KOPT-K1 (cell line): ENCODE results near the gene PHKA2.
"Not testable (repeated sequence)": the region's sequence is repeated elsewhere in the genome, so short reads cannot be mapped to it uniquely, and the experiment has no call there.

Experiments
- H3K27ac ChIP-seq: fragments of 200-600 bp; sonication (generic); 2 replicates; pipeline ENCODE4 v1.5.1; 2016; ENCODE audit warnings: antibody characterized with exemption, mild to moderate bottlenecking, low read depth, low read length; ENCODE audit not compliant: poor library complexity, severe bottlenecking
- H3K36me3 ChIP-seq: fragments of 200-600 bp; sonication (generic); 2 replicates; pipeline ENCODE4 v1.5.1; 2017; ENCODE audit warnings: antibody characterized with exemption, mild to moderate bottlenecking, low read length, moderate library complexity; ENCODE audit not compliant: insufficient read depth
- H3K9me3 ChIP-seq: fragments of 200-600 bp; sonication (generic); 2 replicates; pipeline ENCODE4 v1.5.1; 2017; ENCODE audit warnings: antibody characterized with exemption, low read length, mild to moderate bottlenecking; ENCODE audit not compliant: insufficient read depth, poor library complexity, severe bottlenecking

PHKA2 gene

GRCh38 chrX:18995221-18995620 is 11.3 kb upstream of the PHKA2 start:
- H3K36me3 ChIP-seq = no peaks in the 10 kb centered on the region
- H3K9me3 ChIP-seq = no peaks in the 10 kb centered on the region
- H3K27ac ChIP-seq = no peak overlapping the region

GRCh38 chrX:18994713-18995112 is 10.8 kb upstream of the PHKA2 start:
- Histone ChIP-seq H3K9me3 (no peaks in the 10 kb centered on the region), H3K36me3 (no peaks in the 10 kb centered on the region), H3K27ac (no peak overlapping the region)

DNA sequence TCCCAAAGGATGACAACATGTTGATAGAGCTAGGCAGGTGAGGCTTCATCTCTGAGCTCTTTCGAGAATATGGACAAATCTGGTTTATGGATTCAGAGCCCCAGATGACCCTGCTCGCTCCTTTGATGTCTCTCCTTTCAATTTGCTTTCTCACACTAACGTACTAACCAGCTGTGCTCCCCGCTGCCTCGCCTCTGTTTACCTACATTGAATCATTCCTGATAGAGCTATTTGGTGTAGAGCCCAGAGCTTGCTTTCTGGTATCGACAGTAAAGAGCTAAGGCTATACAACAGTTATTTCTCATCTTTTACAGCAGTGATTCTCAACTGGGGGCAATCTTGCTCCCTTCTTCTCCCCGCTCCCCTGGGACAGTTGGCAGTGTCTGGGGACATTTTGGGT is 8.9 kb upstream of the PHKA2 start:
- Histone ChIP-seq H3K9me3 (no peaks in the 10 kb centered on the region), H3K36me3 (no peaks in the 10 kb centered on the region), H3K27ac (no peak overlapping the region)

GRCh38 chrX:18985186-18985435 is 1.2 kb upstream of the PHKA2 start:
- Histone ChIP-seq H3K27ac (peak overlapping the region; percentile 80), H3K9me3 (no peaks in the 10 kb centered on the region), H3K36me3 (no peaks in the 10 kb centered on the region)

DNA sequence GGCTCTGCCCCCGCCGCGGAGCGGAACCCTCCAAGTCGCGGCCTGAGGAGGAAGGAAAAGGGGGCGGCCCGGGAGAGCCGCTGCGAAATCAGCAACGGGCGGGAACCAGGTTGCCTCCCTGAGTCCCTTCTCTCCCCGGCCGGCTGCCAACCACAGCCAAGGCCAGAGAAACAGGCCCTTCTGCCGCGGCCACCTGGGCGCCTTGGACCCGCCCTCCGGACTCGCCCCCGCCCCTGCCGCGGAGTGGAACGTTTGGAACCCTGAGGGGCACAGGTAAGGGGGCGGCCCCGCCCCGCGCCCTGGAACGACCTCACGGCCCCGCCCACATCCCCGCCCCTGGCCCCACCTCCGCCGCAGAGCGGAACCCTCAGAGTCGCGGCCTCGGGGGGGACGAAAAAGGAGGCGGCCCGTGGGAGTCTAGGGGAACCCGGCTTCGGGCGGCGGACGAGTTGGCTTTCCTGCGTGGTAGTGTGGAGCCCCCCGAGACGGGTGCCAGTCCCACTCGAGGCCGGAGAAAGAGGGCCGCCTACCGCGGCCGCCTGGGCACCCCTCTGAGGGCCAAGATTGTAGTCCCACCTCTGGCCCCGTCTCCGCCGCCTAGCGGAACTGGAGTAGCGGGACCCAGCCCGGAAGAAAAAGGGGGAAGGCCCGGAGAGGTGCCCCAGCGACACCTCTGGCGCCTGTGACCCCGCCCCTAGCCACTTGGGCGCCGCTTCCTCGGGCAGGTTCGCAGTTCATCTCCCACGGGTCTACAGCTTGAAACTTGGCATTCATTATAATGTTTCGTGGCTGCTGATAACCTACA is 669 bp upstream of the PHKA2 start:
- Histone ChIP-seq H3K9me3 (no peaks in the 10 kb centered on the region), H3K27ac (peak overlapping the region; percentile 80)

DNA sequence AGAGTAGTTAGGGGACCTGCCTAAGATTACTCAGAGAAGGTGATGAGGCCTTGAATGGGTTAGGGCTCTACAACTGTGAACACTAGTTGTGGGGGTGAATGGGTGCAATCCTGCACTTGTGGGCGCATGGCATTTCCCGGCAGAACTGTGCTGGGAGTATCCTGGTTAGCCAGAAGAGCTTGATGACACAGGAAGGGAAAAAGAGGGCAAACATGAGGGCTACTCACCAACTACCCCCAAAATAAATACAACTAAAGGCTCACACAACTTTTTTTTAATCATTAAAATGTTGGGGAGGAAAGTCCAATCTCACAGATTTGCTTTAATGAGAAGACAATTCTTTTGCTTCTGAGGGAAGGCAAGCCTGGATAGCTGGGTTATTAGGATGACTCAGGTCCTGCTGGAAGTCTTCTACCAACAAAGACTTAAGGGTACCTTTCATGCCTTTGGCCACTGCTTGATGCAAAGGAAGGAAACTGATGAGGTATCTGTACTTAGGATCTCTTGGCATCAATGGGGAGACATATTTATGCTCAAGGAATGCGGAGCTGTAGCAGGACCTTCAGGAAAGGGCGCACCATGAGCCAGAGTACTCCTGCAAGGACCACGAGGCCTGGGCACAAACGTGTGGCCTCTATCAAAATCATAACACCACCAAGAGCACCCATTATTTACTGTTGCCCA is 2.6 kb downstream of the PHKA2 start:
- no peaks in the 10 kb centered on the region for H3K36me3 ChIP-seq
- H3K9me3 ChIP-seq = no peaks in the 10 kb centered on the region
- no peak overlapping the region for H3K27ac ChIP-seq

More for the DNA sequence above, 669 bp upstream of the PHKA2 start:
- H3K36me3 ChIP-seq = no peaks in the 10 kb centered on the region

- not testable (repeated sequence) for H3K27ac ChIP-seq, H3K9me3 ChIP-seq, H3K36me3 ChIP-seq
These were observed 3.7 kb downstream of the PHKA2 start for GRCh38 chrX:18980262-18980661.

- Histone ChIP-seq H3K27ac (no peak overlapping the region), H3K9me3 (no peaks in the 10 kb centered on the region)
These were observed 8.9 kb downstream of the PHKA2 start for GRCh38 chrX:18974993-18975392.

DNA sequence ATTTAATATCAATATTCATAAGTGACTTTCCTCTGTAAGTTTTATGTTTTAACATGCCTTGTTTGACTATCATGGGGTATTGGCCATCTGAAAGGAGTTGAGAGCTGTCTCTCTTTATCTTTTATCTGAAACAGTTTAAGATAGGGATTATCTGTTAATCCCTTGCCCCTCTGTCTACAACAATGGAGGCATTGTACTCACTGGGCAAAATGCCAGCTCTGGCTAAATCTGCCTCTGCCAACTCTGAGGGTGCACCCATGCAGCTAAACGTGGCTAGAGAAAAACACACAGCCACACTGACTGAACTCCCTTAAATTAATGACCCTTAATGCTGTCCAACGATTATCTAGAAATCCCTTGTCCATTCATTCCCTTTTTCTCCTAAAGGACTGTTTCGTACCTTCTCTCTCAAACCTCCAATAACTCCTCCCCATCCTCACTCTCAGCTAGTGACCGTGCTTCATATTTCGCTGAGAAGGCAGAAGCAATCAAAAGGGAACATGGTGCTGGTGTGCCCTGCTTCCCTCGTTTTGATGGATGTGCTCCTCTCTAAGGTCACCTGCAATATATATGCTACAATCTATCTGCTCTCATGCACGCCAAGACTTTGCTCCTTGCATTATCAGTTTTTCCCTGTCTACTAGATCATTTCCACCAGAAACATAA is 10.3 kb downstream of the PHKA2 start:
- no peak overlapping the region for H3K27ac ChIP-seq
- H3K9me3 ChIP-seq = no peaks in the 10 kb centered on the region
- no peaks in the 10 kb centered on the region for H3K36me3 ChIP-seq

More at GRCh38 chrX:18974993-18975392, 8.9 kb downstream of the PHKA2 start:
- no peaks in the 10 kb centered on the region for H3K36me3 ChIP-seq

DNA sequence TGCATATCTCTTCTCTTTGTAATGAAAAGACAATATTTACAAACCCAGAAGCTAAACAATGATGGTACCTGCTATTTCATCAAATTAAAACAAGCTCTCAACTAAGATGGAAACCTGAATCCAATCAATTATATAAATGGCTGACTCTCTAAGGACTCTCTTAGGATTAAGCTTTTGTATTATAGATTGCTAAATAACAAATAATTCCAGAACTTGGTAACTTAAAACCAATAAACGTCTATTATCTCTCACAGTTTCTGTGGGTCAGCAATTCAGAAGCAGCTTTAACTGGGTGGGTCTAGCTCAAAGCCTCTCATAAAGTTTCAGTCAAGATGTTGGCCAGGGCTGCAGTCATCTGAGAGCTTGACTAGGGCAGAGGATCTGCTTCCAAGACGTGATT is 12.4 kb downstream of the PHKA2 start:
- no peak overlapping the region for H3K27ac ChIP-seq
- H3K36me3 ChIP-seq = no peaks in the 10 kb centered on the region

GRCh38 chrX:18970465-18970864 is 13.4 kb downstream of the PHKA2 start:
- no peaks in the 10 kb centered on the region for H3K9me3 ChIP-seq
- H3K36me3 ChIP-seq = no peaks in the 10 kb centered on the region
- no peak overlapping the region for H3K27ac ChIP-seq

More for the DNA sequence above, 12.4 kb downstream of the PHKA2 start:
- no peaks in the 10 kb centered on the region for H3K9me3 ChIP-seq

DNA sequence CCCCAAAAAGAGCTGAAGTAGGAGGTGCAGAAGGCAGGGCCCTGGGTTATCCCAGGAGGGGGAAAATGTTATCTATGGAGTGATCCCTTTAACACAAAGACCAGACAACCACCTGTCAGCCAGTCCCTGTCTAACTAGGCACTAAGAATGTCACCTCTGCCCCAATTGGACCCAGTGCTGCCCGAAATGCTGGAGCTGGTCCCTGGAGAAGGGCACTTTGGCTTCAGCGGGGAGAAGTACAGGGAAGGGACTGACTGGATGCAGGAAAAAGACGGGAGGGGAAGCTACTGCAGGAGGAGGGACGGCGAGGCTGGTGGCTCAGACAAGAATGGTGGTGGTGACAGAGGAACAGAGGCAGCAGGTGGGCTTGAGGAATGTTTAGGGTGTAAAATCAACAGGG is 17.3 kb downstream of the PHKA2 start:
- Histone ChIP-seq H3K27ac (no peak overlapping the region), H3K9me3 (no peaks in the 10 kb centered on the region), H3K36me3 (no peaks in the 10 kb centered on the region)

- Histone ChIP-seq H3K9me3 (no peaks in the 10 kb centered on the region), H3K36me3 (no peaks in the 10 kb centered on the region), H3K27ac (no peak overlapping the region)
These were observed 19.0 kb downstream of the PHKA2 start for GRCh38 chrX:18964901-18965300.

- Histone ChIP-seq H3K9me3 (no peaks in the 10 kb centered on the region), H3K27ac (no peak overlapping the region), H3K36me3 (no peaks in the 10 kb centered on the region)
These were observed 19.9 kb downstream of the PHKA2 start for GRCh38 chrX:18964026-18964425.

- Histone ChIP-seq H3K27ac (no peak overlapping the region), H3K9me3 (no peaks in the 10 kb centered on the region), H3K36me3 (no peaks in the 10 kb centered on the region)
These were observed 21.6 kb downstream of the PHKA2 start for GRCh38 chrX:18962329-18962728.
